Osteocyte (in vitro differentiated cells): ENCODE results near the gene LARGE2. TPM values are rescaled to one million over a fixed set of nuclear protein-coding genes. Genes with fewer than 3 reads are reported as not detected.

Source experiments
- DNase-seq: peaks from one replicate; pipeline ENCODE4 v3.0.0; 2021; ENCODE audit warnings: mixed read lengths; ENCODE audit not compliant: unreplicated experiment; ENCODE audit errors: extremely low spot score
- H3K27ac Mint-ChIP-seq: one replicate; pipeline ENCODE4 v1.8.0; 2021; ENCODE audit warnings: mild to moderate bottlenecking, mixed read lengths; ENCODE audit not compliant: unreplicated experiment
- H3K27me3 Mint-ChIP-seq: one replicate; pipeline ENCODE4 v1.8.0; 2021; ENCODE audit warnings: mixed read lengths; ENCODE audit not compliant: unreplicated experiment
- H3K36me3 Mint-ChIP-seq: one replicate; pipeline ENCODE4 v1.8.0; 2021; ENCODE audit warnings: mixed read lengths; ENCODE audit not compliant: unreplicated experiment
- H3K4me1 Mint-ChIP-seq: one replicate; pipeline ENCODE4 v1.8.0; 2021; ENCODE audit warnings: mixed read lengths; ENCODE audit not compliant: unreplicated experiment
- H3K4me3 Mint-ChIP-seq: one replicate; pipeline ENCODE4 v1.8.0; 2021; ENCODE audit warnings: mild to moderate bottlenecking, moderate library complexity, mixed read lengths; ENCODE audit not compliant: unreplicated experiment
- H3K9me3 Mint-ChIP-seq: one replicate; pipeline ENCODE4 v1.8.0; 2021; ENCODE audit warnings: mixed read lengths; ENCODE audit not compliant: unreplicated experiment
- CTCF ChIP-seq: fragments of 200-600 bp; sonication (generic); IDR thresholded peaks from 2 replicates; pipeline ENCODE4 v1.5.0; 2021; ENCODE audit warnings: antibody characterized with exemption, mild to moderate bottlenecking, moderate library complexity
- total RNA-seq: library from RNA; stranded (reverse); gene quantifications from 2 replicates; pipeline ENCODE4 v1.2.1, GENCODE V29; 2021

The LARGE2 gene
- total RNA-seq, 1 donor from 2014 or later: not detected

DNA sequence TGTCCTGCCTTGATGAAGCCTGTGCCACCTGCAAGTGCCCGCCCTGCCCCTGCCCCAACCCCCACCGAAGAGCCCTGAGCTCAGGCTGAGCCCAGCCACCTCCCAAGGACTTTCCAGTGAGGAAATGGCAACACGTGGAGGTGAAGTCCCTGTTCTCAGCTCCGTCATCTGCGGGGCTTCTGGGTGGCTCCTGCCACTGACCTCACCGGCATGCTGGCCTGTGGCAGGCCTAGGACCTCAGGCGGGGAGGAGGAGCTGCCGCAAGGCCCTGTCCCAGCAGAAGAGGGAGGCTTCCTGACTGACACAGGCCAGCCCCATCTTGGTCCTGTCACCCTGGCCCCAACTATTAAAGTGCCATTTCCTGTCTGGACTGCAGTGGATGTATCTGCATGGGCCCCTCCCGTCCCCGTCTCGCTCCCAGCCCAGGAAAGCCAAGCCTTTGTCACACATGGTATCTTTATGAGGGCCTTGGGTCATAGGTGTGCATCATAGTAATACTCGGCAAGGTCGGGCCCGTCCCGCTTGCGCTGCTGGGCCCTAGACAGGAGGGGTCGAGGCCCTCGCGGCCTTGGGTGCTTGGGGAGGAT lies 16.3 kb upstream of the LARGE2 start:
- H3K4me1 Mint-ChIP-seq: no peaks in the 10 kb centered on the region
- no peaks in the 10 kb centered on the region for H3K27me3 Mint-ChIP-seq
- H3K36me3 Mint-ChIP-seq: no peaks in the 10 kb centered on the region
- H3K4me3 Mint-ChIP-seq: no peak overlapping the region
- H3K27ac Mint-ChIP-seq: no peak overlapping the region
- no peak for TF ChIP-seq CTCF
- DNase-seq: no peak
- H3K9me3 Mint-ChIP-seq: no peaks in the 10 kb centered on the region

DNA sequence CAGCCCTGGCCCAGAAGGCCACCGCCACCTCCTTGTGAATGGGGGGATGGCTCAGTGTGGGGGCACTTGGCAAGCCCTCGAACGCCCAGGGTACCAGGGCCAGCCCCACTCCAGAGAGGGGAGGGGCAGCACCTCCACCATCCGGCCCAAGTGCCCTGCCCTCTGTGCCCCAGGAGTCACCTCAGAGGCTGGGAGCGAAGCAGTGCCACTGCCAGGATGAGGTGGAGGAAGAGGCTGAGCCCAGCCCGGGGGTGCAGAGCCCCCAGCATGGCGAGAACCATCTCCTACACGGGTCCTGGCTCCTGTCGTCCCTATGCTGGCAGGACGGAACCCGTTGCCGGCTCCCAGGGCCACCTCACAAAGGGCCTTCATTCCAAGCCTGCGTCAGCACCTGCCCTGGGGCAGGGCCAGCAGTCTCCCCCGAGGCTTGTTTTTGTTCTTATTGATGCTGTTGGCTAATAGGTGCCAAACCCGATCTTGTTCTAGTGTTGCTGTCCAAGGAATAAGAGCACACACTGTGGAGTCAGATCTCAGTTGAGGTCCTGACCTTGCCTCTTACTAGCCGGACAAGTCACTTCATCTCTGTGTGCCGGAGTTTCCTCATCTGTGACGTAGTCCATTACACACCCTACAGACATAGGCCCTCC lies 15.4 kb upstream of the LARGE2 start, which contains the start of gene FREY1:
TSS of gene FREY1 (minus strand) at position 307 of the 647 bp plus-strand sequence. CDS start at position 281, 26 bp downstream.
- Mint-ChIP-seq H3K4me3 (no peak within 1 kb of the TSS), H3K27me3 (no peaks in the 10 kb centered on the region), H3K4me1 (no peaks in the 10 kb centered on the region), H3K27ac (no peak within 1 kb of the TSS), H3K36me3 (no peaks in the 10 kb centered on the region), H3K9me3 (no peaks in the 10 kb centered on the region)
- DNase-seq: no peak
- no peak for TF ChIP-seq CTCF

DNA sequence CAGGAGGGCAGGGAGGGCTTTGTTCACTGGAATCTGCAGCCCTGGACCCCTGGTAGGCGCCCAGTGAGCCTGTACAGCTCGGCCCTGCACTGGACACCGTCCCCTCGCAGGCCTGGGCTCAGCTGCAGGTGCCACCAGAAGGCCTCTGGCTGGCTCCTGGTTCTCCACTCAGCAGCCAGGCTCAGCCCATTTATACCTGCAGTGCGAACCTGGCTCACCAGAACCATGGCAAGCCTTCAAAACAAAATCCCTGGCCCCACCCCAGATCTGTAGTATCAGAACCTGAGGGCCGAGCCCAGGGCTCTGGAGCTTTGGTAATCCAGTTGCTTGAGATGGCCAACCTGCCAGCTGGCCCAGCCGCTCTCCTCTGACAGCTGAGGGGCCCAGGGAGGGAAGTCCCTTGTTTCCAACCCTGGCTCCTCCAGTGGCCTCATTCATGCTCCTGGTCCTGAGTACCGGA lies 14.5 kb upstream of the LARGE2 start:
- Mint-ChIP-seq H3K4me1 (no peaks in the 10 kb centered on the region), H3K27me3 (no peaks in the 10 kb centered on the region), H3K36me3 (no peaks in the 10 kb centered on the region), H3K27ac (no peak overlapping the region), H3K4me3 (no peak overlapping the region), H3K9me3 (no peaks in the 10 kb centered on the region)
- no peak for DNase-seq
- no peak for TF ChIP-seq CTCF

DNA sequence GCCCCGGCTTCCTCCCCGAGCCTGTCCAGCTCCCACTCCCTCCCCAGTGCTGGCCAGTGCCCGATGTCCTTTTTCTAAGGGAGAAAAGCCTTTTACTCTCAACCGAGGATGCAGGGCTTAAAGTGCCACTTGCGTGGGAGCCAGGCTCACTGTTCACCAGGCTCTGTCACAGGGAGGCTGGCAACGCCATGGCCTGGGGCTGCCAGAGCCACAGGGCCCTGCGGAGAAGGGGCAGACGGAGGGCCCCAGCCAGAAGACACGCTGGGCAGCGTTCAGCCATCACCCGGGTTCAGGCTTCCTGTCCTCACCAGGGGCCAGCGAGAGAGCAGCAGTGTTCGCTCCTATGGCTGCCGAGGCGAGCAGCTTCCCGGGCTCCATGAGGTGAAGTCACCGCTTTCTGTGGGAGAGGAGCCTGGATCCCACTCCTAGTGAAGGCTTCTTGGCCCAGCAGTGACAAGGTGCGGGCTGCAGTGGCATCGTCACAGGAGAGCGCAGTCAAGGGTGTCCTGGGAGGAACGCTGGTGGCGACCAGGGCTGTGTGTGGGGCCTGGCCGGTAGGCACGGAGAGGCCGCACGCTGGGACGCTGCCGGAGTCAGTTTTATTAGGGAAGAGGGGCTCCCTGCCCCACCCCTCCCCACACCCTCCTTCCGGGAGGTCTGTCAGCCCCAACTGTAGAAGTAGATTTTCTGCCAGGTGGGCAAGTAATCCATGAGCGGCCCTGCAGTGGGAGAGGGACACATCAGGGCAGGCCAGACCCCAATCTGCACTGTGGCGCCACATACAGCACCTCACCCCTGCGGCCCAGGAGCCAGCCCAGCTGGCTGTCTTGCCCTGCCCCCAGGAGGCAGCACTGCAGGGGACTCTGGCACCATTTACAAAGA lies 12.6 kb upstream of the LARGE2 start:
- H3K27ac Mint-ChIP-seq: no peak overlapping the region
- H3K4me3 Mint-ChIP-seq: no peak overlapping the region
- no peaks in the 10 kb centered on the region for H3K36me3 Mint-ChIP-seq
- no peak for DNase-seq
- no peaks in the 10 kb centered on the region for H3K4me1 Mint-ChIP-seq
- TF ChIP-seq CTCF: no peak
- H3K27me3 Mint-ChIP-seq: no peaks in the 10 kb centered on the region
- no peaks in the 10 kb centered on the region for H3K9me3 Mint-ChIP-seq

DNA sequence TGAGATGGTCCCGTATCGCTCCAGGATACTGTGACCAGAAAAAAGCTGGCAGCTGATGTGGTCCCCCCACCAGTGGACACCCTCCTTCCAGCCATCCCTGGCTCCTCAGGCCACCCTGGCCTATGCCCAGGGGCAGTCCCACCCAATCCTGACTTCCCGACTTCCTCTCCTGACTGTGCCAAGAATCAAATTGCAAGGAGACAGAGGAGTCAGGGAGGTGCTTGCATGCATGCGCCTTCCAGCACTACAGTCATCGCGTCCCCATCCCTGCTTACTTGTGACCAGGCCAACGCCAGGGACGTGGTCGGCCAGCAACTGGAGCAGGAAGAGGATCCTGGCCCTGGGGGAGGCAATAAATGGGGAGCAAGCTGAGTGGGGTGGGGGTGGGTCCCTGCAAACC lies 11.8 kb upstream of the LARGE2 start:
- Mint-ChIP-seq H3K36me3 (no peaks in the 10 kb centered on the region), H3K4me3 (no peak overlapping the region), H3K27ac (no peak overlapping the region), H3K4me1 (no peaks in the 10 kb centered on the region), H3K27me3 (no peaks in the 10 kb centered on the region), H3K9me3 (no peaks in the 10 kb centered on the region)
- no peak for TF ChIP-seq CTCF
- DNase-seq: no peak
